ENCODE data around the gene SMARCE1.

Gene SMARCE1

DNA sequence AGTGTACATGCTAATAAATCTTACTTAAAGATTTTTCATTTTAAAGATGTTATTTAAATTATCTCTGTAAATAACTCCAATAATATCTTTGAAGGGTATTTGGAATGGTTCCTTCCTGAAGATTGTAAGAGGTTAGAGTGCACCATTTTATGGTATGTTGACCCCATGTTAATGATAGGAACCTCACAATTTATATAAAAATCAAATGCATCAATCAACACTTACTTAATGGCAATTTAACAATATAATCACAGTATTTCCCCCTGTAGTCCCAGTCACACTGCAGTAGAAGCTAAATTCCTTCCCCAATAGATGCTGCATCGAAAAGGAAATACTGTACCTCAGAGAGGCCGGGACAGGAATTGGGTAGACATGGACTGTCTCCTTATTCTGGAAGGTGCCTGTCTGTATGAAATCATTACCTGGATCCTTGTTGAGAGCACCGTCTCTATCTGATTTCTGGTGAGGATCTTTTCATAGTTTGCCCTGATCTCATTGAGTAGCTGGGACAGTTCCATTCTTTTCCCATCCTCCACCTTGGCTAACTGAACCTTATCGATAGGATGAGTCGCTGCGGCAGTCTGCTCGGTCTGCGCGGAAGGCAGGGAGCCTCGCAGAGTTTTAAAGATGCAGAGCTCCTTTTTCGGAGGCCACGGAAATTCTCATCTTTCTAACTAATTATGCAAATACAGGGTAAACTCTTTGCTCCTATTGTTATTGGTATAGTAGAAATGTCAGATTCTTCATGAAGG is 17.1 kb upstream of the SMARCE1 start, which contains the start of gene KRT222:
KRT222 (minus strand) TSS at position 596 of the 752 bp plus-strand sequence; CDS start at position 518, 78 bp downstream.
- no peak within 1 kb of the TSS for H3K27ac ChIP-seq
- TF ChIP-seq, protein P1, sequence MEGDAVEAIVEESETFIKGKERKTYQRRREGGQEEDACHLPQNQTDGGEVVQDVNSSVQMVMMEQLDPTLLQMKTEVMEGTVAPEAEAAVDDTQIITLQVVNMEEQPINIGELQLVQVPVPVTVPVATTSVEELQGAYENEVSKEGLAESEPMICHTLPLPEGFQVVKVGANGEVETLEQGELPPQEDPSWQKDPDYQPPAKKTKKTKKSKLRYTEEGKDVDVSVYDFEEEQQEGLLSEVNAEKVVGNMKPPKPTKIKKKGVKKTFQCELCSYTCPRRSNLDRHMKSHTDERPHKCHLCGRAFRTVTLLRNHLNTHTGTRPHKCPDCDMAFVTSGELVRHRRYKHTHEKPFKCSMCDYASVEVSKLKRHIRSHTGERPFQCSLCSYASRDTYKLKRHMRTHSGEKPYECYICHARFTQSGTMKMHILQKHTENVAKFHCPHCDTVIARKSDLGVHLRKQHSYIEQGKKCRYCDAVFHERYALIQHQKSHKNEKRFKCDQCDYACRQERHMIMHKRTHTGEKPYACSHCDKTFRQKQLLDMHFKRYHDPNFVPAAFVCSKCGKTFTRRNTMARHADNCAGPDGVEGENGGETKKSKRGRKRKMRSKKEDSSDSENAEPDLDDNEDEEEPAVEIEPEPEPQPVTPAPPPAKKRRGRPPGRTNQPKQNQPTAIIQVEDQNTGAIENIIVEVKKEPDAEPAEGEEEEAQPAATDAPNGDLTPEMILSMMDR (conservative IDR thresholded peaks at IDR 0.05), result no peak

DNA sequence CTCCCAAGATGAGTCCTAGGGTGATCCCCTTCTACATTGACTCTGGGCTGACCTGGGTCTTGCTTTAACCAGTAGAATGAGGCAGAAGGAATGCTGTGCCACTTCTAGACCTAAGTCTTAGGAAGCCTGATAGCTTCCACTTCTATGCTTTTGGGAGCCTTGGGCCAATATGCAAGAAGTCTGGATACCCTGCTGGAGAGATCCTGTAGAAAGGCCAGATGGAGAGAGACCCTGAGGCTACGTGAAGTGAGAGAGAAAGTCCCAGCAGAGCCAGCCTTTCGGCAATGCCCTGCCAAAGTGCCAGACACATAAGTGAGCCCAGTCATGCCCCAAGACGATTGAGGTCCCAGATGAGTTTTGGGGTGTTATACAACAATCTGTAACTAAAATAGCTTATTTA is 15.6 kb upstream of the SMARCE1 start:
- TF ChIP-seq, protein P1 (conservative IDR thresholded peaks at IDR 0.05), result no peak
- H3K27ac ChIP-seq, result no peak overlapping the region

DNA sequence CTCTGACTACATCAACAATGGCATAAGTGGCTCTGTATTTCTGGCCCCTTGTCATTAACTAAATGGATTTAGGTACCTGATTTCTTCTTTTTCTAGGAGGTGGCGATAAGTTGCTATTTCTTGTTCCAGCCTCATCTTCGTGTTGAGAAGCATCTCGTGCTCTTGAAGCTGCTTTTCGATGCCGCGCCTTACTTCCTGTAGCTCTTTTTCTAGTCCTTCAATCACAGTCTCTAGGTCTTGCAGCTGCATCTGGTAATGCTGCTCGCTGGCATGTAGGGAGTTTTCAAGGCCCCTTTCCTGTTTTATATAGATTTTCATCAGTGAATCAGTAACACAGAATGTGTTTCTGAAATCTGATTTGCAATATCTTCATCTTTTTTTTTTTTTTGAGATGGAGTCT is 12.3 kb upstream of the SMARCE1 start:
- TF ChIP-seq, protein P1 (conservative IDR thresholded peaks at IDR 0.05), result no peak
- no peak overlapping the region for H3K27ac ChIP-seq

DNA sequence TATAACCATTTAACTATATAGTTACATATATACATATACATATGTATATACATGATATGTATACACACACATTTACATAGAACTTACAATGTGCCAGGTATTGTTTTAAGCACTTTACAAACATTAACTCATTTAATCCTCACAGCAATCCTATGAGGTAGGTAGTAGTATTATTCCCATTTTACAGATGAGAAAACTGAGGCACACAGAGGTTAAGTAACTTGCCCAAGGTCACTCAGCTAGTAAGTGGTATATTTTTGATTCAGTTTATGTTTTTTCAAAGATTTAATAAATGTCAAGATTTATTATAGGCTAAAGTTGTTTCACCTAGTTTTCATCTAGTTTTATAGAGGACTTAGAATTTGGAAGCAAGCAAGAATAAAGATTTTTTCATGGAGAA is 10.8 kb upstream of the SMARCE1 start:
- no peak overlapping the region for H3K27ac ChIP-seq
- TF ChIP-seq, protein P1 (conservative IDR thresholded peaks at IDR 0.05), result no peak

DNA sequence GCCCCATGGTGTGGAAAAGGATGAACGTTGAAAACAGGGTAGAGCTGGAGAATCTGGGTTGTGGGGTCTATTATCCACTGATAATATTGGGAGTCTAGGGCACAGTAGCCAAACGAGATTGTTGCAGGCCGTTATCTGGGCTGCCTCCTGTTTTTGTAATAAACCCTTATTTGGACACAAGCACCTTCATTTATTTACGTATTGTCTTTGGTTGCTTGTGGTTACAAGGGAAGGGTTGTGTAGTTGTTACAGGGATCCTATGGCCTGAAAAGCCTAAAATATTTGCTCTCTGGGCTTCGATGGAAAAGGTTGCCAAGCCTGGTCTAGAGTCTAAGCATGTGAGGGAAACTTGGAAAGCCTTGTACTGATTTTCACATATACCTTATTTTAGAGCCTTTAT is 4.3 kb upstream of the SMARCE1 start:
- no peak overlapping the region for H3K27ac ChIP-seq
- TF ChIP-seq, protein P1 (conservative IDR thresholded peaks at IDR 0.05), result no peak

DNA sequence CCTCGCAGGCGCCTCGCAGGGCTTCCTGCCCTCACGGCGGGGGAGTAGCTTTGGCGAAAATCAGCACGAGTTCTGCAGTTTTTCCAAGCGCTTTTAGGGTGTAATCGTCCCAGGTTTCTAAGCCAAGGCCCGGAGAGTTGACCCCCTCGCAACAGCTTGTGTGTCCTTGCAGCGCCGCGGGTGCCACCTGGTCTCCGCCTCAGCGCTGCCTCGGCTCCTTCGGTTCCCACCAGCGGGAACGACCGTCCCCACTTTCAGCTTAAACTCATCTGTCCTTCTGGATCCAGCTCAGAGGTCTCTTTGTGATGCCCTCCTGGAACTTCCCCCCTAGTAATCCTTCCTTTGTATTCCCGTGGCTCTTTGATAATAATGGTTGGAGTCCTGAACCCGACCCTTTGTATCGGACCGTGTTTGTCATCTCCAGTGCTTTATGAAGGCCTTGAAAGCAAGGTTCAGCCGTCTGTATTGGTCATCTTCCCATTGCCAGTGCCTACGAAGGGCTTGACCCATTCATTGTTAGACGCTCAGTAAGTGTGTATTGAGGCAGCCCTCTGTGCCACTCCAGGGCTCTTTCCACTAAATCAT is 858 bp upstream of the SMARCE1 start:
- H3K27ac ChIP-seq, result peak overlapping the region; percentile 98
- TF ChIP-seq, protein P1 (conservative IDR thresholded peaks at IDR 0.05), result no peak

DNA sequence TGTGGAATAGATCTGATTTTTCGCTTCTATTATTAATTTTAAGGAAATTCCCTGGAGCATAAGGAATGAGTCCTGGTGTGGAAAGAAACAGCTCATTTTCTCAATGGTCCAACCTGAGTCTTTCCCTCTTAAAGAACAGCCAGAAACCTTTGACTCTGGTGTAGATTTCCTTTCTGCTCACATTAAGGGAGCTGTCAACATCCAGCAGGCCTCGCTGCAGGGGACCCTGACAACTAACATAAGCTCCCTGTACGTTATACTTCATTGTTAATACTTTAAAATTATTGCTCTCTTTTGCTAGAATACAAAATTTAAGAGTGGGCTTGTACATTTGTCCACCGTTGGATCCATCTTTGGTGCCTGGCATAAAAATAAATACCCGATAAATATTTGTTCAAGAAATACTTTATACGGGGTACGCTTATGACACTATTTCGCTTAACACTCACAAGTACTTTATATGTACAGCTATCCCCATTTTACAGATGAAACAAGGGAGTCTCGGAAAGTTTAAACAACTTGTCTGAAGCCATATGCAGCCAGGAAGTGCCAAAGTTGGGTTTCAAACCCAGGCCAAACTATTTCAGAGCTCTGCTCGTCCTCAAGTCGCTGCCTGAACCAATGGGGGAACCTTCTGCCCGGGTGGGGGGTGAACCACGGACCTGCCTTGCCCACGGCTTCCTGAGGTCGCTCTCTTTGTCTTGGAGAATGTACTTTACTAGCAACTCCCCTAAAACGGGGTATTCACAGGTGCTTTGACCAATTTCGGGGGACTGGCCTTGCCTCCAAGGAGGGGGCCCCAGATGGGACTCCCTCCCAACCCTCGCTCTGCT is 611 bp downstream of the SMARCE1 start:
- H3K27ac ChIP-seq, result peak overlapping the region; percentile 98
- TF ChIP-seq, protein P1 (conservative IDR thresholded peaks at IDR 0.05), result no peak
